Vagina (tissue), 2 donors: Measurements from ENCODE around the gene KCNG1.

Source experiments
- CTCF ChIP-seq, 3 experiments: fragments of 450-650 bp in 2 of 3; fragments of 200-600 bp in 1 of 3; sonication (generic) in 1 of 3; IDR thresholded peaks; one replicate each; pipeline ENCODE4 v1.5.1; 2017 to 2019; ENCODE audit warnings: antibody characterized with exemption in 3 of 3, mild to moderate bottlenecking in 2 of 3, moderate library complexity in 2 of 3
- POLR2A ChIP-seq, 2 donors: fragments of 450-650 bp; IDR thresholded peaks; one replicate each; pipeline ENCODE4 v1.6.1; 2017; ENCODE audit warnings: antibody characterized with exemption in 2 of 2, mild to moderate bottlenecking in 2 of 2, moderate library complexity in 2 of 2
- POLR2AphosphoS5 ChIP-seq, 2 donors: sonication (generic); formaldehyde crosslinking; IDR thresholded peaks; one replicate each; pipeline ENCODE4 v1.9.0; 2017; ENCODE audit warnings: antibody characterized with exemption in 2 of 2, mild to moderate bottlenecking in 2 of 2, low read depth in 1 of 2; ENCODE audit not compliant: insufficient read depth in 1 of 2

GRCh38 chr20:51060301-51060700 lies 37.4 kb upstream of the KCNG1 start:
- TF ChIP-seq POLR2A (IDR thresholded peaks at IDR 0.05) (no peak), CTCF (IDR thresholded peaks at IDR 0.05) (no peak), POLR2AphosphoS5 (IDR thresholded peaks at IDR 0.05; ENCODE audit: insufficient read depth in 1 of 2, low read depth in 1 of 2) (no peak)
